Sigmoid colon (tissue), 7 donors: ENCODE results near the gene GNB3. TPM values are rescaled to one million over a fixed set of nuclear protein-coding genes. Genes with fewer than 3 reads are reported as not detected.

Experiments used
- DNase-seq: peaks from one replicate; pipeline ENCODE4 v3.0.0-alpha.2; 2019
- H3K27ac ChIP-seq, 4 donors: fragments of 200-600 bp; sonication (generic); one replicate each; pipeline ENCODE4 v1.5.1; 2016 to 2019; ENCODE audit warnings: mild to moderate bottlenecking in 1 of 4
- H3K27me3 ChIP-seq, 3 donors: fragments of 200-600 bp; sonication (generic); one replicate each; pipeline ENCODE4 v1.5.1; 2019; ENCODE audit warnings: mild to moderate bottlenecking in 1 of 3
- H3K36me3 ChIP-seq, 4 donors: fragments of 200-600 bp; sonication (generic); one replicate each; pipeline ENCODE4 v1.5.1; 2016 to 2019
- H3K4me1 ChIP-seq, 4 donors: fragments of 200-600 bp; sonication (generic); one replicate each; pipeline ENCODE4 v1.5.1; 2017 to 2019
- H3K4me3 ChIP-seq, 4 donors: fragments of 200-600 bp; sonication (generic); one replicate each; pipeline ENCODE4 v1.5.1; 2017 to 2019; ENCODE audit warnings: mild to moderate bottlenecking in 2 of 4, moderate library complexity in 1 of 4
- H3K9me3 ChIP-seq, 4 donors: fragments of 200-600 bp in 3 of 4; sonication (generic) in 3 of 4; one replicate each; pipeline versions ENCODE4 v1.5.1 to v1.6.1; 2013 to 2019
- EP300 ChIP-seq, 4 donors: sonication (generic); formaldehyde crosslinking; IDR thresholded peaks; one replicate each; pipeline ENCODE4 v1.6.1; 2017; ENCODE audit warnings: antibody characterized with exemption in 4 of 4
- POLR2A ChIP-seq, 2 donors: fragments of 450-650 bp; IDR thresholded peaks; one replicate each; pipeline ENCODE4 v1.6.1; 2016; ENCODE audit warnings: antibody characterized with exemption in 2 of 2, mild to moderate bottlenecking in 2 of 2, moderate library complexity in 2 of 2
- POLR2AphosphoS5 ChIP-seq, 4 donors: sonication (generic); formaldehyde crosslinking; IDR thresholded peaks; one replicate each; pipeline ENCODE4 v1.6.1; 2017; ENCODE audit warnings: antibody characterized with exemption in 4 of 4
- WGBS, 2 donors: extraction: QIAGEN DNeasy Blood & Tissue Kit; methylation state at CpG; one replicate each; pipeline ENCODE4 v1.1.7; 2013; 5-methylcytosine and 5-hydroxymethylcytosine counted together
- intact Hi-C: fragments of 100-400 bp; cut with DNase I; formaldehyde crosslinking; loops from one replicate; pipeline ENCODE4 v1.15.1; 2023
- polyA plus RNA-seq, 3 donors: library from polyadenylated mRNA; stranded (reverse); fragments of 200-250 nt; gene quantifications; one replicate each; pipeline ENCODE4 v1.2.3, GENCODE V29; 2013
- total RNA-seq, 4 donors: library from RNA; depleted of rRNA; stranded (reverse); fragments of >200 nt; gene quantifications; one replicate each; pipeline ENCODE4 v1.1.0, GENCODE V29; 2016
- TF ChIP-seq, protein P1 (sequence below), 4 experiments: fragments of 450-650 bp in 3 of 4; fragments of 200-600 bp in 1 of 4; IDR thresholded peaks; one replicate each; pipeline ENCODE4 v1.5.1; 2016 to 2019; ENCODE audit warnings: antibody characterized with exemption in 4 of 4, mild to moderate bottlenecking in 3 of 4, moderate library complexity in 2 of 4
- donor health status: healthy with polysubstance abuse.
- donor health status: Bipolar disorder and iron deficiency.
- donor health status: healthy.

Gene GNB3
- total and polyA plus RNA-seq, 7 donors, result 0.36 to 8.9 (median 1.2) TPM

DNA sequence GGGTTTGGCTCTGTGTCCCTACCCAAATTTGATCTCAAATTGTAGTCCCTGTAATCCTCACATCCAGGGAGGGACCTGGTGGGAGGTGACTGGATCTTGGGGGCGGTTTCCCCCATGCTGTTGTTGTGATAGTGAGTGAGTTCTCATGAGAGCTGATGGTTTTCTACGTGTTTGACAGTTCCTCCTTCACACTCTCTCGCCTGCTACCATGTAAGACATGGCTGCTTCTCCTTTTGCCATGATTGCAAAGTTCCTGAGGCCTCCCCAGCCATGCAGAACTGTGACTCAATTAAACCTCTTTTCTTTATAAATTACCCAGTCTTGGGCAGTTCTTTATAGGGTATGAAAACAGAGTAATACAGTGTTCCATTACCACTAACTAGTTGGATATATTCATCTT, 53.6 kb downstream of the GNB3 start:
- no peak overlapping the region for H3K27ac ChIP-seq
- no peaks in the 10 kb centered on the region for H3K27me3 ChIP-seq
- H3K4me1 ChIP-seq, result peaks cover 0 to 13% (median 6%) of the 10 kb centered on the region in 4 donors
- intact Hi-C loops, result no loop called here
- TF ChIP-seq POLR2A (IDR thresholded peaks at IDR 0.05), result no peak
- no peak for TF ChIP-seq POLR2AphosphoS5 (IDR thresholded peaks at IDR 0.05)
- no peak for TF ChIP-seq EP300 (IDR thresholded peaks at IDR 0.05)
- TF ChIP-seq, protein P1, sequence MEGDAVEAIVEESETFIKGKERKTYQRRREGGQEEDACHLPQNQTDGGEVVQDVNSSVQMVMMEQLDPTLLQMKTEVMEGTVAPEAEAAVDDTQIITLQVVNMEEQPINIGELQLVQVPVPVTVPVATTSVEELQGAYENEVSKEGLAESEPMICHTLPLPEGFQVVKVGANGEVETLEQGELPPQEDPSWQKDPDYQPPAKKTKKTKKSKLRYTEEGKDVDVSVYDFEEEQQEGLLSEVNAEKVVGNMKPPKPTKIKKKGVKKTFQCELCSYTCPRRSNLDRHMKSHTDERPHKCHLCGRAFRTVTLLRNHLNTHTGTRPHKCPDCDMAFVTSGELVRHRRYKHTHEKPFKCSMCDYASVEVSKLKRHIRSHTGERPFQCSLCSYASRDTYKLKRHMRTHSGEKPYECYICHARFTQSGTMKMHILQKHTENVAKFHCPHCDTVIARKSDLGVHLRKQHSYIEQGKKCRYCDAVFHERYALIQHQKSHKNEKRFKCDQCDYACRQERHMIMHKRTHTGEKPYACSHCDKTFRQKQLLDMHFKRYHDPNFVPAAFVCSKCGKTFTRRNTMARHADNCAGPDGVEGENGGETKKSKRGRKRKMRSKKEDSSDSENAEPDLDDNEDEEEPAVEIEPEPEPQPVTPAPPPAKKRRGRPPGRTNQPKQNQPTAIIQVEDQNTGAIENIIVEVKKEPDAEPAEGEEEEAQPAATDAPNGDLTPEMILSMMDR (IDR thresholded peaks at IDR 0.05), result no peak
- no peak for DNase-seq
- no peaks in the 10 kb centered on the region for H3K36me3 ChIP-seq
- no peak overlapping the region for H3K4me3 ChIP-seq
- no peaks in the 10 kb centered on the region for H3K9me3 ChIP-seq
- 83 to 88% methylated on average over 3 of the region's 3 CpGs for WGBS, 2 donors

Other genes starting within 250 kb of the GNB3 start
- gene CHD4, start 233.5 kb upstream of the GNB3 start, total RNA-seq, result 100 to 1,000 TPM; 204 to 254 (median 217) TPM
- 100 to 1,000 TPM in 1 of 3 donors, 10 to 100 TPM in 2; 49.2 to 113 (median 53.6) TPM for gene CHD4, start 233.5 kb upstream of the GNB3 start, polyA plus RNA-seq
- 1 to 10 TPM in 2 of 4 donors, under 1 TPM in 2; 0.27 to 1.5 (median 0.67) TPM for gene LPAR5, start 205.0 kb upstream of the GNB3 start, total RNA-seq
- gene LPAR5, start 205.0 kb upstream of the GNB3 start, polyA plus RNA-seq, result 10 to 100 TPM in 1 of 3 donors, 1 to 10 TPM in 2; 4.2 to 16.5 (median 6.0) TPM
- 1 to 10 TPM; 1.2 to 3.9 (median 1.6) TPM for gene ACRBP, start 193.5 kb upstream of the GNB3 start, total RNA-seq
- 1 to 10 TPM in 2 of 3 donors, not detected in 1; 2.3 to 3.1 TPM for gene ACRBP, start 193.5 kb upstream of the GNB3 start, polyA plus RNA-seq
- 10 to 100 TPM; 52.8 to 85.9 (median 63.4) TPM for gene ING4, start 177.8 kb upstream of the GNB3 start, total RNA-seq
- 10 to 100 TPM; 37.8 to 59.5 (median 42.5) TPM for gene ING4, start 177.8 kb upstream of the GNB3 start, polyA plus RNA-seq
- gene ZNF384, start 151.6 kb upstream of the GNB3 start, total RNA-seq, result 10 to 100 TPM; 24.0 to 32.6 (median 28.7) TPM
- gene ZNF384, start 151.6 kb upstream of the GNB3 start, polyA plus RNA-seq, result 10 to 100 TPM; 22.7 to 40.3 (median 30.0) TPM
- under 1 TPM; 0.27 to 0.55 (median 0.43) TPM for gene PIANP, start 140.1 kb upstream of the GNB3 start, total RNA-seq
- 1 to 10 TPM in 2 of 3 donors, under 1 TPM in 1; 0.46 to 2.0 (median 1.2) TPM for gene PIANP, start 140.1 kb upstream of the GNB3 start, polyA plus RNA-seq
- 10 to 100 TPM; 51.3 to 69.3 (median 60.1) TPM for gene COPS7A, start 116.9 kb upstream of the GNB3 start, total RNA-seq
- 10 to 100 TPM; 48.6 to 52.5 (median 52.3) TPM for gene COPS7A, start 116.9 kb upstream of the GNB3 start, polyA plus RNA-seq
- gene MLF2, start 87.8 kb upstream of the GNB3 start, total RNA-seq, result 100 to 1,000 TPM; 148 to 163 (median 159) TPM
- gene MLF2, start 87.8 kb upstream of the GNB3 start, polyA plus RNA-seq, result 100 to 1,000 TPM; 157 to 220 (median 178) TPM
- 100 to 1,000 TPM; 196 to 392 (median 255) TPM for gene PTMS, start 74.6 kb upstream of the GNB3 start, total RNA-seq
- gene PTMS, start 74.6 kb upstream of the GNB3 start, polyA plus RNA-seq, result 100 to 1,000 TPM in 2 of 3 donors, 10 to 100 TPM in 1; 93.2 to 198 (median 174) TPM
- 1 to 10 TPM; 1.4 to 6.9 (median 3.0) TPM for gene LAG3, start 68.4 kb upstream of the GNB3 start, total RNA-seq
- gene LAG3, start 68.4 kb upstream of the GNB3 start, polyA plus RNA-seq, result 1 to 10 TPM in 2 of 3 donors, under 1 TPM in 1; 0.60 to 4.2 (median 1.4) TPM
- gene CD4, start 51.4 kb upstream of the GNB3 start, total RNA-seq, result 10 to 100 TPM in 3 of 4 donors, 1 to 10 TPM in 1; 2.5 to 12.8 (median 11.5) TPM
- gene CD4, start 51.4 kb upstream of the GNB3 start, polyA plus RNA-seq, result 10 to 100 TPM in 2 of 3 donors, 1 to 10 TPM in 1; 4.8 to 29.7 (median 26.6) TPM
- 10 to 100 TPM in 2 of 4 donors, 1 to 10 TPM in 2; 6.4 to 16.1 (median 10.2) TPM for gene GPR162, start 19.1 kb upstream of the GNB3 start, total RNA-seq
- 1 to 10 TPM; 1.2 to 7.6 (median 1.8) TPM for gene GPR162, start 19.1 kb upstream of the GNB3 start, polyA plus RNA-seq
- 10 to 100 TPM; 16.4 to 69.8 (median 20.5) TPM for gene P3H3, start 12.5 kb upstream of the GNB3 start, total RNA-seq
- gene P3H3, start 12.5 kb upstream of the GNB3 start, polyA plus RNA-seq, result 1 to 10 TPM in 2 of 3 donors, under 1 TPM in 1; 0.60 to 6.0 (median 1.2) TPM
- 1 to 10 TPM in 1 of 4 donors, under 1 TPM in 3; 0.33 to 2.8 (median 0.45) TPM for gene CDCA3, start 10.4 kb downstream of the GNB3 start, total RNA-seq
- gene CDCA3, start 10.4 kb downstream of the GNB3 start, polyA plus RNA-seq, result 10 to 100 TPM in 1 of 3 donors, 1 to 10 TPM in 2; 4.8 to 31.2 (median 8.6) TPM
- 10 to 100 TPM; 37.1 to 44.7 (median 41.5) TPM for gene USP5, start 11.2 kb downstream of the GNB3 start, total RNA-seq
- gene USP5, start 11.2 kb downstream of the GNB3 start, polyA plus RNA-seq, result 10 to 100 TPM; 25.4 to 51.5 (median 26.4) TPM
- gene TPI1, start 26.6 kb downstream of the GNB3 start, total RNA-seq, result 100 to 1,000 TPM; 194 to 345 (median 299) TPM
- gene TPI1, start 26.6 kb downstream of the GNB3 start, polyA plus RNA-seq, result 100 to 1,000 TPM; 808 to 994 (median 968) TPM
- gene SPSB2, start 32.4 kb downstream of the GNB3 start, total RNA-seq, result 10 to 100 TPM in 1 of 4 donors, 1 to 10 TPM in 3; 4.6 to 10.5 (median 8.2) TPM
- 10 to 100 TPM; 13.4 to 17.4 (median 13.5) TPM for gene SPSB2, start 32.4 kb downstream of the GNB3 start, polyA plus RNA-seq
- gene LRRC23, start 63.9 kb downstream of the GNB3 start, total RNA-seq, result 10 to 100 TPM; 12.2 to 21.0 (median 13.5) TPM
- gene LRRC23, start 63.9 kb downstream of the GNB3 start, polyA plus RNA-seq, result 10 to 100 TPM in 1 of 3 donors, 1 to 10 TPM in 2; 5.3 to 11.4 (median 5.5) TPM
- gene ENO2, start 73.7 kb downstream of the GNB3 start, total RNA-seq, result 10 to 100 TPM; 26.3 to 37.5 (median 35.0) TPM
- gene ENO2, start 73.7 kb downstream of the GNB3 start, polyA plus RNA-seq, result 10 to 100 TPM in 1 of 3 donors, 1 to 10 TPM in 2; 1.8 to 15.6 (median 3.0) TPM
- 100 to 1,000 TPM in 1 of 4 donors, 10 to 100 TPM in 3; 46.4 to 138 (median 60.3) TPM for gene ATN1, start 87.0 kb downstream of the GNB3 start, total RNA-seq
- gene ATN1, start 87.0 kb downstream of the GNB3 start, polyA plus RNA-seq, result 10 to 100 TPM; 30.1 to 78.8 (median 33.0) TPM
- not detected for gene RNU7-1, start 102.9 kb downstream of the GNB3 start, total RNA-seq
- gene RNU7-1, start 102.9 kb downstream of the GNB3 start, polyA plus RNA-seq, result not detected
- gene C12orf57, start 103.1 kb downstream of the GNB3 start, total RNA-seq, result 100 to 1,000 TPM; 465 to 697 (median 652) TPM
- gene C12orf57, start 103.1 kb downstream of the GNB3 start, polyA plus RNA-seq, result 100 to 1,000 TPM; 305 to 810 (median 418) TPM
- 10 to 100 TPM in 3 of 4 donors, 1 to 10 TPM in 1; 5.3 to 13.6 (median 11.8) TPM for gene PTPN6, start 110.4 kb downstream of the GNB3 start, total RNA-seq
- 10 to 100 TPM; 42.1 to 92.4 (median 67.3) TPM for gene PTPN6, start 110.4 kb downstream of the GNB3 start, polyA plus RNA-seq
- 100 to 1,000 TPM; 211 to 327 (median 285) TPM for gene PHB2, start 129.7 kb downstream of the GNB3 start, total RNA-seq
- gene PHB2, start 129.7 kb downstream of the GNB3 start, polyA plus RNA-seq, result 100 to 1,000 TPM; 180 to 283 (median 184) TPM
- gene EMG1, start 130.0 kb downstream of the GNB3 start, total RNA-seq, result 10 to 100 TPM; 18.8 to 32.3 (median 22.7) TPM
- 10 to 100 TPM; 19.2 to 33.0 (median 21.3) TPM for gene EMG1, start 130.0 kb downstream of the GNB3 start, polyA plus RNA-seq
- gene LPCAT3, start 177.6 kb downstream of the GNB3 start, total RNA-seq, result 10 to 100 TPM; 18.6 to 27.0 (median 25.4) TPM
- 10 to 100 TPM in 2 of 3 donors, 1 to 10 TPM in 1; 7.8 to 47.9 (median 16.9) TPM for gene LPCAT3, start 177.6 kb downstream of the GNB3 start, polyA plus RNA-seq
- gene C1S, start 219.8 kb downstream of the GNB3 start, total RNA-seq, result 100 to 1,000 TPM; 420 to 622 (median 463) TPM
- 100 to 1,000 TPM in 1 of 3 donors, 10 to 100 TPM in 2; 15.5 to 244 (median 52.9) TPM for gene C1S, start 219.8 kb downstream of the GNB3 start, polyA plus RNA-seq